H1 (cell line): ENCODE results near the gene SECTM1. TPM values are rescaled to one million over a fixed set of nuclear protein-coding genes. Genes with fewer than 3 reads are reported as not detected.

Source experiments
- BRCA1 ChIP-seq: IDR thresholded peaks from 2 replicates; pipeline ENCODE4 v1.6.1; 2012; ENCODE audit warnings: low read depth, low read length, improper control_type of control experiment
- CHD1 ChIP-seq: IDR thresholded peaks from 2 replicates; pipeline ENCODE4 v1.6.1; 2012; ENCODE audit warnings: low read depth, low read length, improper control_type of control experiment
- EGR1 ChIP-seq: IDR thresholded peaks from 2 replicates; pipeline ENCODE4 v1.6.1; 2011; ENCODE audit warnings: low read depth, low read length, borderline replicate concordance
- EZH2 ChIP-seq: fragments of 200-600 bp; sonication (generic); IDR thresholded peaks from 2 replicates; pipeline ENCODE4 v1.7.1; 2012; ENCODE audit warnings: low read depth, mild to moderate bottlenecking, moderate library complexity, low read length, inconsistent platforms; ENCODE audit not compliant: severe bottlenecking
- FOSL1 ChIP-seq: IDR thresholded peaks from 2 replicates; pipeline ENCODE4 v1.6.1; 2011; ENCODE audit warnings: mild to moderate bottlenecking, low read depth, low read length, moderate library complexity; ENCODE audit not compliant: insufficient read depth
- HDAC2 ChIP-seq, 2 experiments: fragments of 300-600 bp in 1 of 2; sonication (generic) in 1 of 2; IDR thresholded peaks; 2 replicates each; pipeline ENCODE4 v1.6.1; 2011 to 2012; ENCODE audit warnings: low read depth in 2 of 2, low read length in 2 of 2, mild to moderate bottlenecking in 2 of 2, moderate library complexity in 2 of 2, borderline replicate concordance in 1 of 2, inconsistent platforms in 1 of 2
- PHF8 ChIP-seq: fragments of 200-600 bp; sonication (generic); conservative IDR thresholded peaks from 2 replicates; pipeline ENCODE4 v1.7.1; 2012; ENCODE audit warnings: low read depth, mild to moderate bottlenecking, inconsistent platforms, low read length, moderate library complexity
- POLR2A ChIP-seq, 2 experiments: IDR thresholded peaks; 1 replicate in 1 of 2; 2 replicates in 1 of 2; pipeline ENCODE4 v1.6.1; 2011; ENCODE audit warnings: low read depth in 2 of 2, low read length in 2 of 2, mild to moderate bottlenecking in 2 of 2; ENCODE audit errors: control extremely low read depth in 1 of 2
- SP1 ChIP-seq: IDR thresholded peaks from 2 replicates; pipeline ENCODE4 v1.6.1; 2011; ENCODE audit warnings: low read depth, low read length
- SRF ChIP-seq: IDR thresholded peaks from 2 replicates; pipeline ENCODE4 v1.6.1; 2011; ENCODE audit warnings: mild to moderate bottlenecking, low read depth, low read length, moderate library complexity
- SUZ12 ChIP-seq: fragments of 200-600 bp; sonication (generic); IDR thresholded peaks from 2 replicates; pipeline ENCODE4 v1.6.1; 2012; ENCODE audit warnings: mild to moderate bottlenecking, inconsistent platforms, low read length, moderate library complexity, mixed read lengths
- ZNF274 ChIP-seq: IDR thresholded peaks from 2 replicates; pipeline ENCODE4 v1.7.0; 2012; ENCODE audit warnings: low read length, borderline replicate concordance; ENCODE audit errors: extremely low read depth
- polyA plus RNA-seq, 7 experiments: library from polyadenylated mRNA; depleted of rRNA in 3 of 7; stranded (reverse) in 5 of 7; unstranded in 2 of 7; fragments of >200 nt in 5 of 7; fragments of 200-250 nt in 2 of 7; gene quantifications; 1 replicate in 5 of 7; 2 replicates in 1 of 7; 4 replicates in 1 of 7; pipeline versions ENCODE4 v1.2.1 to v1.2.3, GENCODE V29; 2011 to 2013; ENCODE audit warnings: missing spikeins in 2 of 7, mixed read lengths in 2 of 7
- total RNA-seq: library from RNA; stranded (reverse); fragmentation: NEBNext Ultra II Directional; extraction: Animal tissue kit (Norgen Biotek cat#: 25700); gene quantifications from 2 replicates; pipeline ENCODE4 v1.2.1, GENCODE V29; 2021

SECTM1 gene
- total and polyA plus RNA-seq, 2 of the 8 experiments (the other 6 are each of a cell fraction or from before 2014, with no cell fraction given) = 0.20 to 0.65 TPM

DNA sequence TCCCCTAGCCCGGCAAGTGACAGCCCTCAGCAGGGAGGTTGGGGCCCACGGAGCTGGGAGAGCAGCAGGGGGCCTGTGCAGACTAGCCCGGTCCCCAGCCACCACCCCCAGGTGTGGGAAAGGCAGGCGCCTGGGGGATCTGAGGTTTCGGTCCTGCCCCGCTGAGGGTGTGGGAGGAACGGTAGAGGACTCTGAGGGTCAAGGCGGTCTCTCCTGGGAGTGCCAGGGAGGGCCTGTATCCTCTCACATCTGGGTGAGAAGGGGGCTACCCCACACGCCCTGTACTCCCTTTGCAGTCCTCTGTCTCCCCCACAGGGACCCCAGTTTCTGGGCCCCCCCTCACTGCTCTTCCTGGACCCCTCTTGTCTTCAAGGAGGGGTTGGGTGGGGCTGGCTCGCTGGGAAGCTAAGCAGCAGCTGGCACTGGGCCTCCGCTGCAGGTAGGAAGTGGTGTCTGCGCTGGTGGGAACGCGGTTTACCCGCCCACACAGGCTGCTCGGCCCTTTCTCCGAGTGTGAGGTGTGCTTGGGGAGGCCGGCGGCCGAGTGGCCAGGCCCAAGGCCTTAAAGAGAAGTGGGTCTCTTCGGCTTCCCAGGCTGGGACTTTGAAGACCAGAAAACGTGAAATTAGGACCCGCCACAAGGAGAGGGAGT lies 31.5 kb downstream of the SECTM1 start (continued):
- no peak for TF ChIP-seq EZH2
- no peak for TF ChIP-seq ZNF274
- TF ChIP-seq BRCA1 = no peak
- no peak for TF ChIP-seq SUZ12
- no peak for TF ChIP-seq PHF8
- TF ChIP-seq SP1 = no peak
- no peak for TF ChIP-seq SRF
- TF ChIP-seq CHD1 = no peak
- TF ChIP-seq POLR2A (IDR thresholded peaks at IDR 0.05; ENCODE audit: control extremely low read depth in 1 of 2, low read depth in 2 of 2, low read length in 2 of 2) = no peak
- no peak for TF ChIP-seq HDAC2 (IDR thresholded peaks at IDR 0.05; ENCODE audit: borderline replicate concordance in 1 of 2, low read depth in 2 of 2, low read length in 2 of 2)
- TF ChIP-seq EGR1 = no peak
- TF ChIP-seq FOSL1 = no peak
